T-cell (primary cell): ENCODE data around the gene RAP2A. TPM values are rescaled to one million over a fixed set of nuclear protein-coding genes. Genes with fewer than 3 reads are reported as not detected.

Experiments used
- ATAC-seq, 4 experiments: fragments of 200-7000 bp in 3 of 4; fragments of 150-1000 bp in 1 of 4; cut with Tn5 transposase; replicated peaks in 1 of 4; 1 replicate in 3 of 4; 2 replicates in 1 of 4; pipeline ENCODE4 v1.10.0; 2021; ENCODE audit warnings: moderate library complexity in 3 of 4, mild to moderate bottlenecking in 2 of 4, moderate number of reproducible peaks in 1 of 4
- CTCF ChIA-PET, 2 donors: fragments of 300-600 bp; sonication (Branson Sonifier 250); formaldehyde crosslinking; loops; one replicate each; lab custom pipeline; 2022; ENCODE audit warnings: antibody characterized with exemption in 2 of 2; lab: Charles Lee
- POLR2A ChIA-PET, 2 donors: fragments of 300-600 bp; sonication (Branson Sonifier 250); formaldehyde crosslinking; loops; one replicate each; lab custom pipeline; 2022; ENCODE audit warnings: antibody characterized with exemption in 2 of 2; lab: Charles Lee
- DNase-seq, 35 experiments: peaks; one replicate each; pipeline versions ENCODE4 v3.0.0 to v3.0.0-alpha.2; 2013 to 2023
- H3K27ac ChIP-seq: one replicate; pipeline ENCODE4 v1.5.1; 2013; ENCODE audit warnings: low read length
- H3K27me3 ChIP-seq, 2 experiments: replicated peaks in 1 of 2; 1 replicate in 1 of 2; 2 replicates in 1 of 2; pipeline versions ENCODE4 v1.6.1 to v1.7.0; 2013; ENCODE audit warnings: low read length in 1 of 2, mixed read lengths in 1 of 2; ENCODE audit not compliant: control insufficient read depth in 2 of 2, insufficient read depth in 2 of 2; ENCODE audit errors: extremely low read depth in 1 of 2
- H3K36me3 ChIP-seq, 2 donors: 1 replicate in 1 of 2; 2 replicates in 1 of 2; pipeline versions ENCODE4 v1.6.1 to v1.7.0; 2013; ENCODE audit warnings: low read length in 1 of 2; ENCODE audit not compliant: control insufficient read depth in 2 of 2, insufficient read depth in 1 of 2; ENCODE audit errors: extremely low read depth in 1 of 2
- H3K4me1 ChIP-seq, 2 experiments: 1 replicate in 1 of 2; 2 replicates in 1 of 2; pipeline versions ENCODE4 v1.6.1 to v1.7.0; 2013; ENCODE audit warnings: low read length in 2 of 2, mixed read lengths in 1 of 2; ENCODE audit not compliant: insufficient read depth in 2 of 2, control insufficient read depth in 1 of 2; ENCODE audit errors: extremely low read depth in 1 of 2
- H3K4me3 ChIP-seq, 2 donors: 1 replicate in 1 of 2; 2 replicates in 1 of 2; pipeline versions ENCODE4 v1.5.1 to v1.7.0; 2013; ENCODE audit warnings: mild to moderate bottlenecking in 2 of 2, low read length in 1 of 2, moderate library complexity in 1 of 2; ENCODE audit not compliant: control insufficient read depth in 1 of 2; ENCODE audit errors: extremely low read depth in 1 of 2
- H3K9me3 ChIP-seq: 2 replicates; pipeline ENCODE4 v1.7.0; 2013
- H3K27ac Mint-ChIP-seq, 2 donors: one replicate each; pipeline ENCODE4 v1.8.0; 2020 to 2021; ENCODE audit warnings: mild to moderate bottlenecking in 2 of 2, mixed read lengths in 2 of 2
- H3K27me3 Mint-ChIP-seq, 2 donors: one replicate each; pipeline ENCODE4 v1.8.0; 2021 to 2022; ENCODE audit warnings: mixed read lengths in 2 of 2
- H3K36me3 Mint-ChIP-seq: one replicate; pipeline ENCODE4 v1.8.0; 2021; ENCODE audit warnings: mixed read lengths
- H3K4me1 Mint-ChIP-seq, 3 donors: one replicate each; pipeline ENCODE4 v1.8.0; 2020 to 2022; ENCODE audit warnings: mixed read lengths in 3 of 3, mild to moderate bottlenecking in 1 of 3
- H3K4me3 Mint-ChIP-seq, 3 donors: one replicate each; pipeline ENCODE4 v1.8.0; 2020 to 2022; ENCODE audit warnings: mild to moderate bottlenecking in 3 of 3, mixed read lengths in 3 of 3, moderate library complexity in 3 of 3
- H3K9me3 Mint-ChIP-seq, 3 donors: one replicate each; pipeline ENCODE4 v1.8.0; 2020 to 2022; ENCODE audit warnings: mixed read lengths in 3 of 3
- WGBS: methylation state at CpG from one replicate; pipeline ENCODE4 v1.1.5; 2013; ENCODE audit warnings: missing lambda C conversion rate; ENCODE audit not compliant: insufficient coverage; 5-methylcytosine and 5-hydroxymethylcytosine counted together
- total RNA-seq, 35 experiments: library from RNA in 6 of 35; stranded (reverse) in 6 of 35; fragments of 120-200 nt in 1 of 35; gene quantifications; one replicate each; pipeline versions ENCODE4 v1.2.1 to v1.2.4 and lab custom pipeline; 2013 to 2026

RAP2A gene
- total RNA-seq, 5 donors from 2014 or later (not counting 1 experiment from before 2014, with no cell fraction given), result 14.0 to 25.6 (median 20.2) TPM

DNA sequence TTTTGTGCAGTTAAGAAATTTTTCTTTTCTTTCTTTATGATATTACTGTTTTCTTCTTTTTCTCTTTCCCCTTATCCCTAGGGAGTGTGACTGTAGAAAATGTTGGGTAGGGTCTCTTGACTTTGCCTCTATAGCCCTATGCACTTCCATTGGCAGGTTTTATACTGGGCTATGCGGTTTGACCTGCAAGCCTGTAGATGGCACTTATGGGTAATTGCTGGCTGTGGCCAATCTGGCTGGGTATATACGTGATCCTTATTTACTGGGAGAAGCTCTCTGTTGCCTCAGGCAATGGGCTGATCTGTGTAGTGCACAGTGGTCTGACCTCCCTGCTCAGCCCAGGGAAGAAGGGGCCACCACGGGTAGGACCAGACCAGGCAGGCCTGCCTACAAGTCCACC is 78.8 kb downstream of the RAP2A start:
- no peak for ATAC-seq

GRCh38 chr13:97515643-97516042 is 81.7 kb downstream of the RAP2A start:
- DNase-seq, result no peak
- Mint-ChIP-seq H3K4me1 (no peaks in the 10 kb centered on the region), H3K9me3 (peaks cover 6 to 20% (median 7%) of the 10 kb centered on the region in 3 donors), H3K36me3 (no peaks in the 10 kb centered on the region), H3K27ac (no peak overlapping the region), H3K27me3 (peaks cover 29 to 30% of the 10 kb centered on the region in 2 donors), H3K4me3 (no peak overlapping the region)
- peaks cover 0 to 9% of the 10 kb centered on the region in 2 experiments for H3K27me3 ChIP-seq
- ATAC-seq, result no peak
- no peaks in the 10 kb centered on the region for H3K36me3 ChIP-seq
- H3K4me1 ChIP-seq, result no peaks in the 10 kb centered on the region
- no CpG with 5 or more reads among the region's 1 CpG for WGBS
- H3K27ac ChIP-seq, result no peak overlapping the region
- ChIA-PET CTCF (no interaction called here), POLR2A (no interaction called here)
- no peak overlapping the region for H3K4me3 ChIP-seq
- H3K9me3 ChIP-seq, result no peaks in the 10 kb centered on the region

More for the DNA sequence above, 78.8 kb downstream of the RAP2A start:
- Mint-ChIP-seq H3K27ac (no peak overlapping the region), H3K9me3 (peaks cover 6 to 16% (median 14%) of the 10 kb centered on the region in 3 donors), H3K27me3 (peaks cover 31 to 35% of the 10 kb centered on the region in 2 donors), H3K4me3 (no peak overlapping the region), H3K36me3 (no peaks in the 10 kb centered on the region), H3K4me1 (no peaks in the 10 kb centered on the region)
- no peaks in the 10 kb centered on the region for H3K36me3 ChIP-seq
- ChIA-PET CTCF (no interaction called here), POLR2A (no interaction called here)
- WGBS, result 81% methylated on average over 3 of the region's 3 CpGs
- no peaks in the 10 kb centered on the region for H3K9me3 ChIP-seq
- H3K4me3 ChIP-seq, result no peak overlapping the region
- no peak overlapping the region for H3K27ac ChIP-seq
- H3K27me3 ChIP-seq, result peaks cover 0 to 12% of the 10 kb centered on the region in 2 experiments
- no peak for DNase-seq
- H3K4me1 ChIP-seq, result no peaks in the 10 kb centered on the region

DNA sequence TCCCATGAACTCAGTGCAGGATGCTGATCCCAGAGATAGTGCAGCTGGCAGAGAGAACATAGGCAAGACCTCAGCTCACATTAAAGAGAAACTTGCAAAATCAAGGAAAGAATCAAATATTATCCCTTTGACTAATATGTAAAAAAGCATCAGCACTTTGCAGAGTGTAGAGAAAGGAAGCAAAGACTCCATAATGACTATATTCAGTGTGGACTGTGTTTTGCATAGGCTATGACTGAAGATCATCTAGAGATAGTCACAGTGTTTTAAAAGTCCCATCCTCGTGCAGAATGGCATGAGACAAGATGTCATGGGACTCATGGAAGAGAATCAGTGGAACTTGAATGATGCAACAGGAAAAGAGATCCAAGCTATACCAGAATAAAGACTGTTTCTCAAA is 84.0 kb downstream of the RAP2A start:
- DNase-seq (no peak), ATAC-seq (no peak)
- no CpG with 5 or more reads among the region's 1 CpG for WGBS
- Mint-ChIP-seq H3K27ac (no peak overlapping the region), H3K4me3 (no peak overlapping the region), H3K27me3 (peaks cover 17 to 21% of the 10 kb centered on the region in 2 donors), H3K4me1 (no peaks in the 10 kb centered on the region), H3K9me3 (peaks cover 0 to 4% (median 3%) of the 10 kb centered on the region in 3 donors), H3K36me3 (no peaks in the 10 kb centered on the region)
- Histone ChIP-seq H3K4me3 (no peak overlapping the region), H3K4me1 (no peaks in the 10 kb centered on the region), H3K36me3 (no peaks in the 10 kb centered on the region), H3K9me3 (no peaks in the 10 kb centered on the region), H3K27me3 (peaks cover 0 to 7% of the 10 kb centered on the region in 2 experiments), H3K27ac (no peak overlapping the region)
- CTCF ChIA-PET, result no interaction called here
- POLR2A ChIA-PET, result no interaction called here

Other genes starting within 250 kb of the RAP2A start
- 10 to 100 TPM; 21.0 to 33.7 (median 28.5) TPM for gene MBNL2, start 211.8 kb upstream of the RAP2A start, total RNA-seq